ENCODE measurements around the gene C11orf97.

DNA sequence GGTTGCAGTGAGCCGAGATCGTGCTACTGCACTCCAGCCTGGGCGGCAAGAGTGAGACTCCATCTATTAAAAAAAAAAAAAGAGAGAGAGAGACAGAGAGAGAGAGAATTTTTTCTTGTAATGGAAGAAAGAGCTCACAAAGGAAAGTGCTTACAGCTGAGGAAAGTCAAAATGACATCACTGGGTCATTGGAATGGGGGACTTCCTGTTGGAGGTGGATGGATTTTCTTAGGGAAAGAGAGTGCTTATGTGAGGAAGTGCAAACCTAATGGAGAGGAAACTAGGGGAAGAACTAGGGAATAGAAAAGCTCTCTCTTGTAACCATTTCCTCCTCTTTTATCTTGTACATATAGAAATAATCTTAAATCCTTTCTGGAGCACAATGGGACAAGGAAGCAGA is 48.6 kb downstream of the C11orf97 start:
- TF ChIP-seq POLR2A (IDR thresholded peaks at IDR 0.05) = no peak
- TF ChIP-seq, protein P1, sequence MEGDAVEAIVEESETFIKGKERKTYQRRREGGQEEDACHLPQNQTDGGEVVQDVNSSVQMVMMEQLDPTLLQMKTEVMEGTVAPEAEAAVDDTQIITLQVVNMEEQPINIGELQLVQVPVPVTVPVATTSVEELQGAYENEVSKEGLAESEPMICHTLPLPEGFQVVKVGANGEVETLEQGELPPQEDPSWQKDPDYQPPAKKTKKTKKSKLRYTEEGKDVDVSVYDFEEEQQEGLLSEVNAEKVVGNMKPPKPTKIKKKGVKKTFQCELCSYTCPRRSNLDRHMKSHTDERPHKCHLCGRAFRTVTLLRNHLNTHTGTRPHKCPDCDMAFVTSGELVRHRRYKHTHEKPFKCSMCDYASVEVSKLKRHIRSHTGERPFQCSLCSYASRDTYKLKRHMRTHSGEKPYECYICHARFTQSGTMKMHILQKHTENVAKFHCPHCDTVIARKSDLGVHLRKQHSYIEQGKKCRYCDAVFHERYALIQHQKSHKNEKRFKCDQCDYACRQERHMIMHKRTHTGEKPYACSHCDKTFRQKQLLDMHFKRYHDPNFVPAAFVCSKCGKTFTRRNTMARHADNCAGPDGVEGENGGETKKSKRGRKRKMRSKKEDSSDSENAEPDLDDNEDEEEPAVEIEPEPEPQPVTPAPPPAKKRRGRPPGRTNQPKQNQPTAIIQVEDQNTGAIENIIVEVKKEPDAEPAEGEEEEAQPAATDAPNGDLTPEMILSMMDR (IDR thresholded peaks at IDR 0.05 in 4 of 5, conservative IDR thresholded peaks at IDR 0.05 in 1 of 5) = no peak

All from gastrocnemius medialis (tissue), 4 donors.